Muscle layer of colon (tissue), 2 donors: ENCODE data around the gene FCER2.

Experiments
- H3K27ac ChIP-seq: one replicate; pipeline ENCODE4 v1.7.0; 2013; ENCODE audit warnings: low read depth, mild to moderate bottlenecking, low read length, moderate library complexity
- H3K27me3 ChIP-seq, 2 donors: one replicate each; pipeline ENCODE4 v1.7.0; 2013; ENCODE audit warnings: low read length in 2 of 2, mild to moderate bottlenecking in 2 of 2; ENCODE audit not compliant: insufficient read depth in 2 of 2, control insufficient read depth in 1 of 2
- H3K36me3 ChIP-seq: one replicate; pipeline ENCODE4 v1.7.0; 2013; ENCODE audit warnings: mild to moderate bottlenecking, low read length; ENCODE audit not compliant: insufficient read depth
- H3K4me1 ChIP-seq: one replicate; pipeline ENCODE4 v1.7.0; 2013; ENCODE audit warnings: mild to moderate bottlenecking, low read length; ENCODE audit not compliant: insufficient read depth
- H3K4me3 ChIP-seq, 2 donors: one replicate each; pipeline ENCODE4 v1.7.0; 2013; ENCODE audit warnings: low read length in 2 of 2, low read depth in 1 of 2, mild to moderate bottlenecking in 1 of 2, moderate library complexity in 1 of 2
- H3K9ac ChIP-seq: one replicate; pipeline ENCODE4 v1.7.0; 2013; ENCODE audit warnings: low read length
- H3K9me3 ChIP-seq: one replicate; pipeline ENCODE4 v1.7.0; 2013; ENCODE audit warnings: mild to moderate bottlenecking, low read length
- donor health status: abdominal sarcoma.
- donor health status: Adenocarcinoma of cecum.

Gene FCER2

DNA sequence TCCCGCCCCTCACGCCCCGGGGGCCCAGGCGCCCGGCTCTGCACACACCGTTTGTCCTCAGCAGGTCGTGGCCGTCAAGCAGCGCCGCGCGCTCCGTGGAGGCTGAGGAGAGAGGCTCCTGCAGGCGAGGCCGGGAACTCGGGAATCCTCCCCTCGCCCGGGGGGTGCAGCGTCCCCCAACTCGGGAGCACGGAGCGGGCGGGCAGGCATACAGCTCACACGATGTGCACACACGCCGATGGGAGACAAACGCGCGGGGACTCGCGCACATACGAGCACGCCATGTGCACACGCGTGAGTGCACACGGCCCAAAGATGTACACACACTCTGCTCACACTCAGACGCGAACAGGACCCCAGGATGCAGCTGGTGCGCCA lies 29.3 kb upstream of the FCER2 start:
- no peak overlapping the region for H3K9ac ChIP-seq
- H3K36me3 ChIP-seq = no peaks in the 10 kb centered on the region
- H3K4me3 ChIP-seq = no peak overlapping the region
- no peaks in the 10 kb centered on the region for H3K9me3 ChIP-seq
- H3K27me3 ChIP-seq = peaks cover 0 to 48% of the 10 kb centered on the region in 2 donors
- H3K27ac ChIP-seq = no peak overlapping the region
- no peaks in the 10 kb centered on the region for H3K4me1 ChIP-seq

DNA sequence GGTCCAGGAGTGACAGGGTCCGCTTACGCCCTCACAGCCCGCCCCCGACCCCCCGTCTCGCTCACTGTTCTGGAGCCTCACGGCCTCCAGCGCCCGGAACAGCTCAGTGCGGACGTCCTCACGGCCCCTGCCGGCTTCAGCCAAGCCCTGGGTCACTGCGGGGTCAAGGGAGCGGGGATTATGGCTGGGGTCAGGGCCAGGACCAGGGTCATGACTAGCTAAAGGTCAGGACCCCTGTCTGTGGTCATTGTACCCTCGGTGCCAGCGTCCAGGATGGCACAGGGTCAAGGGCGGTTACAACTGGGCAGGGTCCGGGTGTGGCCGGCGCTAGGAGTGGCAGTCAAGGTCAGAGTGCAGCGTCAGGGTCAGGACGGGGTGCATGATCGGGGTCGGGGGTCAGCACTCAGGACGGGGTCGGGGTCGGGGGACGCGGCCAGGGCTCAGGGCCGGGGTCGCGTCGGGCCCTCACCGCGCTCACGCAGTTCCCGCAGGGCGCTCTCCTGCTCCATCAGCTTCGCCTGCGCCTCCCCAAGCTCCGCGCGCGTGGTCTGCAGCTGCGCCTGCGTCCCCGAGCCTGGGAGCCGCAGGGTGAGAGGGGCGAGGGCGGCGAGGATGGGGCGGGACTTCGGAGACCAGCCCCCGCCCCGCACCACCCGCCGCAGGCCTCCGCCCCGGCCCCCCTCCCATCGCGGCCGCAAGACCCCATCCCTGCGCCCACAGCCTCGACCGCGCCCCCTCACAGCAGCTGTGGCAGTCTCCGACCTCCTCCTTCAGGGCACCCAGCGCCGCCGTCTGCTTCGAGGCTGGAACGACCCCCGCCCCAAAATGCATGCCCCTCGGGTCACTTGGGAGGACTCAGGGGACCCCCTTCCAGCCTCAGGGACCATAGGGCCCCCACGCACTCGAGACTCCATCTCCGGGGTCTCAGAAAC lies 28.6 kb upstream of the FCER2 start:
- H3K36me3 ChIP-seq = no peaks in the 10 kb centered on the region
- no peak overlapping the region for H3K4me3 ChIP-seq
- H3K9ac ChIP-seq = no peak overlapping the region
- H3K4me1 ChIP-seq = no peaks in the 10 kb centered on the region
- H3K27me3 ChIP-seq = peaks cover 0 to 48% of the 10 kb centered on the region in 2 donors
- H3K9me3 ChIP-seq = no peaks in the 10 kb centered on the region
- no peak overlapping the region for H3K27ac ChIP-seq

DNA sequence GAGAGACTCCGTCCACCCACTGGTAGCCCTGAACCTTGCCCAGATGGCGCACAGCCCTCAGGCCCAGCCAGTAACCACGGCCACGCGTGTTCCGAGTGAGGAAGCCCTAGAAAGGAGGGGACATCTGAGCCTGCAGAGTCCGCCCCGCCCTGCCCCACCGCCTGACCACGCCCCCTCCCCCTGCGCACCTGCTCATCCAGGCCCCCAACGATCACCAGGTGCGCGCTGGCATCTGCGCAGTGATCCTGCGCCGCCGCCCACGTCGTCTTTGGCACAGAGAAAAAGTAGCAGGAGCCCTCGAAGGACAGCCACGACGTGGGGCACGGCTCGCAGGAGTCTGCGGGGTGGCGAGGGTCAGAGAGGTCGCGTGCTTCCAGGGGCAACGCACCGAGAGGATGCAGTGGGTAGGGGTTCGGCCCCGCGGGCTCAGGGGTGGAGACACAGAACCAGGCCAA lies 27.9 kb upstream of the FCER2 start:
- Histone ChIP-seq H3K9ac (no peak overlapping the region), H3K27me3 (peaks cover 0 to 48% of the 10 kb centered on the region in 2 donors), H3K4me1 (no peaks in the 10 kb centered on the region), H3K4me3 (no peak overlapping the region), H3K27ac (no peak overlapping the region), H3K36me3 (no peaks in the 10 kb centered on the region), H3K9me3 (no peaks in the 10 kb centered on the region)

GRCh38 chr19:7729211-7729610 lies 27.3 kb upstream of the FCER2 start:
- Histone ChIP-seq H3K4me1 (no peaks in the 10 kb centered on the region), H3K4me3 (no peak overlapping the region), H3K36me3 (no peaks in the 10 kb centered on the region), H3K9me3 (no peaks in the 10 kb centered on the region), H3K27me3 (peaks cover 4 to 48% of the 10 kb centered on the region in 2 donors), H3K9ac (no peak overlapping the region), H3K27ac (no peak overlapping the region)

- Histone ChIP-seq H3K27ac (no peak overlapping the region), H3K4me1 (no peaks in the 10 kb centered on the region), H3K9ac (no peak overlapping the region), H3K27me3 (peaks cover 4 to 31% of the 10 kb centered on the region in 2 donors), H3K4me3 (no peak overlapping the region), H3K36me3 (no peaks in the 10 kb centered on the region), H3K9me3 (no peaks in the 10 kb centered on the region)
Observed at GRCh38 chr19:7725791-7726190, 23.9 kb upstream of the FCER2 start.

DNA sequence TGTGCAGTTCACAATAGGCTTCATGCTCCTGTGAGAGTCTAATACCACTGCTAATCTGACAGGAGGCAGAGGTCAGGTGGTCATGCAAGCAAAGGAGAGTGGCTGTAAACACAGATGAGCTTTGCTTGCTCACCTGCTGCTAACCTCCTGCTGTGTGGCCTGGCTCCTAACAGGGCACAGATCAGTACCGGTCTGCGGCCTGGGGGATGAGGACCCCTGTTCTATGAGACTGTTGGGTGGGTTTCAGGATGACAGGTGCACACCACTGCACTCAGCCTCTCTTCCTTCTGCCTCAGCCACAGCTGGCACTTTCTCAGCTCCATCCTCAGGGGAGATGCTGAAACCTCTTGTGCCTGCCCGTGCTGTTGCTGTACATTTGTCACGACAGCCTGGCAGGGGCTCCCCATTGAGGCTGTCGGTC lies 20.3 kb upstream of the FCER2 start:
- Histone ChIP-seq H3K4me1 (no peaks in the 10 kb centered on the region), H3K27me3 (peaks cover 0 to 4% of the 10 kb centered on the region in 2 donors), H3K36me3 (no peaks in the 10 kb centered on the region), H3K4me3 (no peak overlapping the region), H3K9me3 (no peaks in the 10 kb centered on the region), H3K27ac (no peak overlapping the region), H3K9ac (no peak overlapping the region)

DNA sequence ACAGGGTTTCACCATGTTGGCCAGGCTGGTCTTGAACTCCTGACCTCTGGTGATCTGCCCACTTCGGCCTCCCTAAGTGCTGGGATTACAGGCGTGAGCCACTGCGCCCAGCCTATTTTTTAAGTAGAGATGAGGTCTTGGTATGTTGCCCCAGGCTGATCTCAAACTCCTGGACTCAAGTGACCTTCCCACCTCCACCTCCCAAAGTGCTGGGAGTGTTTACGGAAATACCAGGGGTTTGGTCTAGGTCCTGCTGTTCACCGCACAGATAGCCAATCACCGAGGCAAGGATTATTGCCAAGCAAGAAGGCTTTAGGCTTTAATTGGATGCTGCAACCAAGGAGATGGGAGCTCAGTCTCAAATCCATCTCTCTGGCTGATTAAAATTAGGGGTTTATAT lies 18.4 kb upstream of the FCER2 start:
- Histone ChIP-seq H3K27me3 (peaks cover 0 to 4% of the 10 kb centered on the region in 2 donors), H3K4me1 (no peaks in the 10 kb centered on the region), H3K4me3 (no peak overlapping the region), H3K9me3 (no peaks in the 10 kb centered on the region), H3K9ac (no peak overlapping the region), H3K36me3 (no peaks in the 10 kb centered on the region), H3K27ac (no peak overlapping the region)

DNA sequence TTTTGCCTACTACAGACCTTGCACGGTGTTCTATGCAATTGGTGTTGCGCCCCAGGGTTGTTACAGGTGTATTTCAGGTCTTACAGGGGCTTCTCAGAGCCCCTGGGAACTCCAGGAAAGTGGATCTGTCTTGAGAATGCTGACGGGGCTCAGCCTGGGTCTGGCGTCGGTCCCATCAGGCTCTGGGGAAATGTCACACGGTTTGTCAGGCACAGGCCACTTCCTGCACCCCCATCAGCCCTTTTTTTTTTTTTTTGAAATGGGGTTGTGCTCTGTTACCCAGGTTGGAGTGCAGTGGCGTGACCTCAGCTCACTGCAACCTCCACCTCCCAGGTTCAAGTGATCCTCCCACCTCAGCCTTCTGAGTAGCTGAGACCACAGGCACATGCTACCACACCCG lies 16.7 kb upstream of the FCER2 start:
- H3K9me3 ChIP-seq = no peaks in the 10 kb centered on the region
- no peaks in the 10 kb centered on the region for H3K4me1 ChIP-seq
- no peak overlapping the region for H3K9ac ChIP-seq
- H3K27me3 ChIP-seq = no peaks in the 10 kb centered on the region
- H3K36me3 ChIP-seq = no peaks in the 10 kb centered on the region
- H3K27ac ChIP-seq = no peak overlapping the region
- no peak overlapping the region for H3K4me3 ChIP-seq

GRCh38 chr19:7716762-7717161 lies 14.8 kb upstream of the FCER2 start:
- Histone ChIP-seq H3K36me3 (no peaks in the 10 kb centered on the region), H3K27ac (no peak overlapping the region), H3K27me3 (no peaks in the 10 kb centered on the region), H3K9me3 (no peaks in the 10 kb centered on the region), H3K4me3 (no peak overlapping the region), H3K9ac (no peak overlapping the region), H3K4me1 (no peaks in the 10 kb centered on the region)

DNA sequence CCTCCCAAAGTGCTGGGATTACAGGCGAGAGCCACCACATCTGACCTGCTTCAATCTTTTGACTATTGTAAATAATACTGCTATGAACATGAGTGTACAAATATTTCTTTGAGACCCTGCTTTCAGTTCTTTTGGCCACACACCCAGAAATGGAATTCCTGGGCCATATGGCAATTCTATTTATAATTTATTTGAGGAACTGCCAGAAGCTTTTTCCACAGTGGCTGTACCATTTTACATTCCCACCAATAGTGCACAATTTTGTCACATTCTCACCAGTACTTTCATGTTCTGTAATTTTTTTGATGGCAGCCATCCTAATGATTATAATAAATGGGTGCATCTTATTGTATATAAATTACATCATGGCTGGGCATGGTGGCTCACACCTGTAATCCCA lies 13.7 kb upstream of the FCER2 start:
- H3K9me3 ChIP-seq = no peaks in the 10 kb centered on the region

GRCh38 chr19:7710616-7711015 lies 8.7 kb upstream of the FCER2 start:
- no peak overlapping the region for H3K27ac ChIP-seq
- no peak overlapping the region for H3K4me3 ChIP-seq
- no peak overlapping the region for H3K9ac ChIP-seq
- H3K27me3 ChIP-seq = no peaks in the 10 kb centered on the region
- H3K4me1 ChIP-seq = no peaks in the 10 kb centered on the region
- H3K36me3 ChIP-seq = no peaks in the 10 kb centered on the region
- H3K9me3 ChIP-seq = no peaks in the 10 kb centered on the region

More for the DNA sequence above, 13.7 kb upstream of the FCER2 start:
- no peaks in the 10 kb centered on the region for H3K36me3 ChIP-seq
- no peaks in the 10 kb centered on the region for H3K4me1 ChIP-seq
- no peak overlapping the region for H3K27ac ChIP-seq
- H3K9ac ChIP-seq = no peak overlapping the region
- no peak overlapping the region for H3K4me3 ChIP-seq
- H3K27me3 ChIP-seq = no peaks in the 10 kb centered on the region
